ENCODE results near the gene VRK2.
"Not testable (repeated sequence)": the region's sequence is repeated elsewhere in the genome, so short reads cannot be mapped to it uniquely, and the experiment has no call there.

Gene VRK2

GRCh38 chr2:58156780-58157179 is 110.2 kb downstream of the VRK2 start:
- Mint-ChIP-seq H3K36me3 (peaks cover 43% of the 10 kb centered on the region), H3K9me3 (peaks cover 5% of the 10 kb centered on the region), H3K27me3 (no peaks in the 10 kb centered on the region), H3K4me3 (no peak overlapping the region), H3K4me1 (no peaks in the 10 kb centered on the region), H3K27ac (no peak overlapping the region)

DNA sequence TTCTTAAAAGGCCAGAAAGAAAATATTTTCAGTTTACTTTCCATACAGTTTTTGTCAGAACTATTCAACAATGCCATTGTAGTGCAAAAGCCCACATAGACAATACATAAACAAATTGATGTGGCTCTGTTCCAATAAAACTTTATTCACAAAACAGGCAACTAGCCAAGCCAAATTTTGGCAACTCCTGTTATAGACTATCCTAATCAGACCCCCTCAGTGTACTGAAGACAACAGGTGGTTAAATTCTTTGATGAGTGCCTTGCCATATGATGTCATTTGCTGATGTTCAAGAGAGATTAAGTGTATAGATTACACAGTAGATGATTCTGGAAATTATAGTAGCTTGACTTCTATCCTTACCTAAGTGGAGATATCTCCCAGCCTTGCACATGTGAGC is 111.1 kb downstream of the VRK2 start:
- Mint-ChIP-seq H3K27ac (no peak overlapping the region), H3K4me3 (no peak overlapping the region), H3K36me3 (peaks cover 41% of the 10 kb centered on the region), H3K4me1 (no peaks in the 10 kb centered on the region), H3K27me3 (no peaks in the 10 kb centered on the region), H3K9me3 (peaks cover 4% of the 10 kb centered on the region)

GRCh38 chr2:58158481-58158880 is 111.9 kb downstream of the VRK2 start:
- Mint-ChIP-seq H3K4me3 (no peak overlapping the region), H3K27me3 (no peaks in the 10 kb centered on the region), H3K9me3 (no peaks in the 10 kb centered on the region), H3K4me1 (no peaks in the 10 kb centered on the region), H3K36me3 (peaks cover 34% of the 10 kb centered on the region), H3K27ac (no peak overlapping the region)

DNA sequence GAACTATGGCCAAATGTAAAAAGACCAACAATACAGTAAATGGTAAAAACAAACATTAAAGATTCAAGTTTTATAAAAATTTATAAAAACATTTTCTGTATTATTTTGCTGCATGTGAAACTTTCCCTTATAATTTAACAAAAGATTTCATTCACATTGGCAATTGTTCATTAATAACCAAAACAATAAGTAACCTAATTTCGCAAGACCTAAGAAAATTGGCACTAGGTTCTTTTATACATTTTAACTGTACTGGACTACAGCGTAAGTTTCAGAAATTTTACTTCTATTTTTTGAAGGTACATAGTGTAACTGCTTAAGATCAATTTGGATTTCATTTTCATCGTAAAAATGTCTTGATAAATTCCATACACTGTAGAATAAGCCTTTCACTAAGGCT is 117.3 kb downstream of the VRK2 start:
- no peak overlapping the region for H3K4me3 Mint-ChIP-seq
- no peak overlapping the region for H3K27ac Mint-ChIP-seq
- no peaks in the 10 kb centered on the region for H3K4me1 Mint-ChIP-seq
- H3K27me3 Mint-ChIP-seq, result no peaks in the 10 kb centered on the region
- peaks cover 15% of the 10 kb centered on the region for H3K36me3 Mint-ChIP-seq
- H3K9me3 Mint-ChIP-seq, result no peaks in the 10 kb centered on the region

DNA sequence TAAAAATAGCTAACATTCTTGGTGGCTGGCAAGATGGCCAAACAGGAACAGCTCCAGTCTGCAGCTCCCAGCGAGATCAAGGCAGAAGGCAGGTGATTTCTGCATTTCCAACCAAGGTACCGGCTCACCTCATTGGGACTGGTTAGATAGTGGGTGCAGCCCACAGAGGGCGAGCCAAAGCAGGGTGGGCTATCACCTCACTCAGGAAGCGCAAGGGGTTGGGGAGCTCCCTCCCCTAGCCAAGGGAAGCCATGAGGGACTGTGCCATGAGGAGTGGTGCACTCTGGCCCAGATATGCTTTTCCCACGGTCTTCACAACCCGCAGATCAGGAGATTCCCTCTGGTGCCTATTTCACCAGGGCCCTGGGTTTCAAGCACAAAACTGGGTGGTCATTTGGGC is 121.5 kb downstream of the VRK2 start:
- not testable (repeated sequence) for H3K27me3 Mint-ChIP-seq, H3K4me3 Mint-ChIP-seq, H3K4me1 Mint-ChIP-seq, H3K27ac Mint-ChIP-seq
- Mint-ChIP-seq H3K36me3 (peaks cover 14% of the 10 kb centered on the region), H3K9me3 (peaks cover 13% of the 10 kb centered on the region)

GRCh38 chr2:58169845-58170244 is 123.2 kb downstream of the VRK2 start:
- not testable (repeated sequence) for H3K27ac Mint-ChIP-seq, H3K27me3 Mint-ChIP-seq, H3K4me3 Mint-ChIP-seq, H3K4me1 Mint-ChIP-seq
- Mint-ChIP-seq H3K9me3 (peaks cover 18% of the 10 kb centered on the region), H3K36me3 (peaks cover 21% of the 10 kb centered on the region)

GRCh38 chr2:58170334-58170933 is 123.8 kb downstream of the VRK2 start:
- H3K4me3 Mint-ChIP-seq, H3K4me1 Mint-ChIP-seq, H3K27ac Mint-ChIP-seq, H3K27me3 Mint-ChIP-seq: not testable (repeated sequence)
- Mint-ChIP-seq H3K36me3 (peaks cover 21% of the 10 kb centered on the region), H3K9me3 (peaks cover 18% of the 10 kb centered on the region)

GRCh38 chr2:58171831-58172230 is 125.2 kb downstream of the VRK2 start:
- H3K27ac Mint-ChIP-seq, H3K4me1 Mint-ChIP-seq, H3K4me3 Mint-ChIP-seq, H3K27me3 Mint-ChIP-seq: not testable (repeated sequence)
- Mint-ChIP-seq H3K36me3 (peaks cover 22% of the 10 kb centered on the region), H3K9me3 (peaks cover 18% of the 10 kb centered on the region)

GRCh38 chr2:58177187-58177586 is 130.6 kb downstream of the VRK2 start:
- not testable (repeated sequence) for H3K4me1 Mint-ChIP-seq, H3K27me3 Mint-ChIP-seq, H3K9me3 Mint-ChIP-seq, H3K27ac Mint-ChIP-seq, H3K4me3 Mint-ChIP-seq
- peaks cover 15% of the 10 kb centered on the region for H3K36me3 Mint-ChIP-seq

GRCh38 chr2:58180175-58180574 is 133.6 kb downstream of the VRK2 start:
- H3K4me3 Mint-ChIP-seq, H3K27ac Mint-ChIP-seq, H3K9me3 Mint-ChIP-seq, H3K27me3 Mint-ChIP-seq, H3K4me1 Mint-ChIP-seq, H3K36me3 Mint-ChIP-seq: not testable (repeated sequence)

GRCh38 chr2:58180635-58181034 is 134.0 kb downstream of the VRK2 start:
- Mint-ChIP-seq H3K27me3 (no peaks in the 10 kb centered on the region), H3K36me3 (peaks cover 7% of the 10 kb centered on the region), H3K9me3 (no peaks in the 10 kb centered on the region), H3K4me1 (no peaks in the 10 kb centered on the region), H3K27ac (no peak overlapping the region), H3K4me3 (no peak overlapping the region)

DNA sequence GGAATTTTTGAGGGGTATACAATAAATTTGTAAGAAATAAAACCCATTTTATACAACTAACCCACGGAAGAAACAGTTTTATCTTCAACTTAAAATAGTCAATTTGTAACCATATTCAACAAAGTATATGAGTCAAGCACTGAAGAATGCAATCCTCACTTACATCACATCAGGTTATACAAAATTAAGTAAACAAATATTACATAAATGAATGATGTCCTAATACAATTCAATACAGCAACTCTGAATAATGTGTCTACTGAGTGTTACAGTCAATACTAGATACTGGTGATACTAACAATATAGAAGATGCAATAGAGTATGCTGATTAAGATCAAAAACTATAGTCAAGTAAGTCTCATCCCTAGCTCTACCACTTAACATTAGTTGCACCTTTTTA is 135.9 kb downstream of the VRK2 start:
- no peak overlapping the region for H3K27ac Mint-ChIP-seq
- H3K9me3 Mint-ChIP-seq, result no peaks in the 10 kb centered on the region
- no peak overlapping the region for H3K4me3 Mint-ChIP-seq
- H3K4me1 Mint-ChIP-seq, result no peaks in the 10 kb centered on the region
- peaks cover 6% of the 10 kb centered on the region for H3K36me3 Mint-ChIP-seq
- H3K27me3 Mint-ChIP-seq, result no peaks in the 10 kb centered on the region

DNA sequence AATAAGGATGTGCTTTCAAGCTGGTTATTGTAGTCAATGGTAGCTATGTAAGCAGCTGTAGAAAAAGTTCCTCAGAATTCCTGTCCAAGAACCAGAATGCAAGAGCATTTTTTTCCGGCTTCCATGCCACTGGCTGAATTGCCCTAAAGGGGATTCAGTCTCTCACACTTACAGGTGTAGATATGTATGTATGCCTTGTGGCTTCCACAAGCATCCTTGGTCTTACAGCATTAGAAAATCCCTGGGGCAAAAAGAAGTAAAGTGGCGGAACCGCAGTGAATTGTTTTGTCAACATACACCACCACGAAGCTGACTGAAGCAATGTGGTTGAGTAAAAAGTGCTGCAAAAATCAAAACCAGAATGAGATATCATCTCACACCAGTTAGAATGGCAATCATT is 139.9 kb downstream of the VRK2 start:
- H3K4me3 Mint-ChIP-seq, result no peak overlapping the region
- H3K27me3 Mint-ChIP-seq, result no peaks in the 10 kb centered on the region
- H3K9me3 Mint-ChIP-seq, result no peaks in the 10 kb centered on the region
- no peaks in the 10 kb centered on the region for H3K36me3 Mint-ChIP-seq
- no peaks in the 10 kb centered on the region for H3K4me1 Mint-ChIP-seq
- no peak overlapping the region for H3K27ac Mint-ChIP-seq

GRCh38 chr2:58187022-58187421 is 140.4 kb downstream of the VRK2 start:
- H3K9me3 Mint-ChIP-seq, H3K4me3 Mint-ChIP-seq, H3K4me1 Mint-ChIP-seq, H3K27ac Mint-ChIP-seq, H3K27me3 Mint-ChIP-seq, H3K36me3 Mint-ChIP-seq: not testable (repeated sequence)

GRCh38 chr2:58194458-58194857 is 147.9 kb downstream of the VRK2 start:
- Mint-ChIP-seq H3K36me3 (no peaks in the 10 kb centered on the region), H3K4me1 (no peaks in the 10 kb centered on the region), H3K27ac (no peak overlapping the region), H3K4me3 (no peak overlapping the region), H3K27me3 (no peaks in the 10 kb centered on the region), H3K9me3 (no peaks in the 10 kb centered on the region)

- no peak overlapping the region for H3K27ac Mint-ChIP-seq
- H3K27me3 Mint-ChIP-seq, result no peaks in the 10 kb centered on the region
- no peaks in the 10 kb centered on the region for H3K9me3 Mint-ChIP-seq
- no peaks in the 10 kb centered on the region for H3K36me3 Mint-ChIP-seq
- no peak overlapping the region for H3K4me3 Mint-ChIP-seq
- no peaks in the 10 kb centered on the region for H3K4me1 Mint-ChIP-seq
Observed at GRCh38 chr2:58195662-58196061, 149.1 kb downstream of the VRK2 start.

GRCh38 chr2:58197894-58198293 is 151.3 kb downstream of the VRK2 start:
- Mint-ChIP-seq H3K9me3 (no peaks in the 10 kb centered on the region), H3K4me1 (no peaks in the 10 kb centered on the region), H3K27ac (no peak overlapping the region), H3K4me3 (no peak overlapping the region), H3K36me3 (no peaks in the 10 kb centered on the region), H3K27me3 (no peaks in the 10 kb centered on the region)

All from activated naive CD4-positive, alpha-beta T cell treated with anti-CD3 and anti-CD28 coated beads, Interleukin-2, amount 50 U/mL, for 24 hours (primary cell).